ENCODE data around the gene RNF6. TPM values are rescaled to one million over a fixed set of nuclear protein-coding genes. Genes with fewer than 3 reads are reported as not detected.
A peak's percentile ranks its signal among the peaks of the same experiment; 100 is the strongest.

Gene RNF6
- total and polyA plus RNA-seq, 10 of the 15 experiments (the other 5 are each of a cell fraction or from before 2014, with no cell fraction given) = 19.0 to 54.0 (median 33.8) TPM

GRCh38 chr13:26253787-26254582, 31.9 kb upstream of the RNF6 start, which contains the start of gene CDK8 (continued):
- TF ChIP-seq ATF2 (IDR thresholded peaks at IDR 0.05; ENCODE audit: low read length) = no peak
- no peak; the same call in 1 of the 2 replicates for TF ChIP-seq MLLT1 (IDR thresholded peaks at IDR 0.05)
- TF ChIP-seq STAT3 (IDR thresholded peaks at IDR 0.05; ENCODE audit: low read depth, low read length) = no peak
- TF ChIP-seq PKNOX1 (IDR thresholded peaks at IDR 0.05) = peak; percentile 25; the same call in 1 of the 2 replicates
- no peak for TF ChIP-seq ATF7 (IDR thresholded peaks at IDR 0.05; ENCODE audit: low read depth)
- no peak for TF ChIP-seq USF2 (IDR thresholded peaks at IDR 0.05; ENCODE audit: borderline replicate concordance, low read depth, low read length)
- TF ChIP-seq CBX5 (IDR thresholded peaks at IDR 0.05; ENCODE audit: low read depth) = no peak
- no peak for TF ChIP-seq NRF1 (conservative IDR thresholded peaks at IDR 0.05; ENCODE audit: low read depth, low read length)
- no peak for TF ChIP-seq CUX1 (IDR thresholded peaks at IDR 0.05; ENCODE audit: insufficient replicate concordance, low read depth, low read length)
- TF ChIP-seq TCF7 (IDR thresholded peaks at IDR 0.05; ENCODE audit: borderline replicate concordance) = no peak
- TF ChIP-seq TBL1XR1 (IDR thresholded peaks at IDR 0.05; ENCODE audit: low read depth, low read length) = no peak
- TF ChIP-seq PRDM15 (CRISPR knock-in tag; IDR thresholded peaks at IDR 0.05) = no peak
